H1 (cell line): ENCODE results near the gene HOXB5. TPM values are rescaled to one million over a fixed set of nuclear protein-coding genes. Genes with fewer than 3 reads are reported as not detected.

Experiments used
- CBX5 ChIP-seq: fragments of 300-800, 300-1000 bp; sonication (generic); IDR thresholded peaks from 2 replicates; pipeline ENCODE4 v1.7.1; 2016; ENCODE audit warnings: antibody characterized with exemption, low read length, low read depth
- POLR2AphosphoS5 ChIP-seq: IDR thresholded peaks from 2 replicates; pipeline ENCODE4 v1.6.1; 2011; ENCODE audit warnings: low read depth, low read length
- RNF2 ChIP-seq: fragments of 200-900, 300-1000 bp; sonication (generic); IDR thresholded peaks from 2 replicates; pipeline ENCODE4 v1.7.1; 2016; ENCODE audit warnings: borderline replicate concordance, low read depth, mild to moderate bottlenecking, antibody characterized with exemption, low read length; ENCODE audit not compliant: poor library complexity, severe bottlenecking; ENCODE audit errors: missing control alignments
- polyA plus RNA-seq, 7 experiments: library from polyadenylated mRNA; depleted of rRNA in 3 of 7; stranded (reverse) in 5 of 7; unstranded in 2 of 7; fragments of >200 nt in 5 of 7; fragments of 200-250 nt in 2 of 7; gene quantifications; 1 replicate in 5 of 7; 2 replicates in 1 of 7; 4 replicates in 1 of 7; pipeline versions ENCODE4 v1.2.1 to v1.2.3, GENCODE V29; 2011 to 2013; ENCODE audit warnings: missing spikeins in 2 of 7, mixed read lengths in 2 of 7
- total RNA-seq: library from RNA; stranded (reverse); fragmentation: NEBNext Ultra II Directional; extraction: Animal tissue kit (Norgen Biotek cat#: 25700); gene quantifications from 2 replicates; pipeline ENCODE4 v1.2.1, GENCODE V29; 2021

The HOXB5 gene
- total and polyA plus RNA-seq, 2 of the 8 experiments (the other 6 are each of a cell fraction or from before 2014, with no cell fraction given), result not detected

- no peak for TF ChIP-seq CBX5
- TF ChIP-seq RNF2, result peak; percentile 21
- TF ChIP-seq POLR2AphosphoS5, result no peak
Measured at GRCh38 chr17:48630925-48631692, 37.5 kb upstream of the HOXB5 start (continued).
